Heart left ventricle (tissue), 13 donors: ENCODE data around the gene MYOF.

ENCODE experiments used
- POLR2A ChIP-seq, 2 donors: fragments of 450-650 bp; IDR thresholded peaks; one replicate each; pipeline ENCODE4 v1.6.1; 2017; ENCODE audit warnings: antibody characterized with exemption in 2 of 2, mild to moderate bottlenecking in 2 of 2, moderate library complexity in 2 of 2
- TF ChIP-seq, protein P1 (sequence below), 12 donors: fragments of 200-600 bp; sonication (generic) in 4 of 12; IDR thresholded peaks; one replicate each; pipeline versions ENCODE4 v1.5.0 to v1.8.0; 2018 to 2022; ENCODE audit warnings: antibody characterized with exemption in 12 of 12, mild to moderate bottlenecking in 5 of 12
- donor health status: ischemic (EF 13 %, LVEDD 7.1; RV severe dilation, severe dysfunction).
- donor health status: DM: no; HTN: yes; CAD: no.
- donor health status: DM: no; HTN: no; CAD: no.
- donor health status: ischemic (EF 25% LVEDD 6.9; RV normal size, moderate dysfunction).
- donor health status: ischemic (EF 25% LVEDD 5.7; RV mildly dilated, moderate dysfunction).
- donor health status: ischemic (EF 35%, LVEDD 5.7; RV mildly dilated, moderate dysfunction).
- donor health status: nonischemic (EF 11% LVEDD 7.7; RV severe dilation, severe dysfunction).
- donor health status: DM: yes; HTN: yes; CAD: no.
- donor health status: PGD.
- donor health status: ischemic (EF 29% LVEDD 5.4; RV normal size, mild dysfunction).
- donor health status: nonischemic (EF 23%, LVEDD 6.1; RV moderate dilation, normal function).

- TF ChIP-seq, protein P1, sequence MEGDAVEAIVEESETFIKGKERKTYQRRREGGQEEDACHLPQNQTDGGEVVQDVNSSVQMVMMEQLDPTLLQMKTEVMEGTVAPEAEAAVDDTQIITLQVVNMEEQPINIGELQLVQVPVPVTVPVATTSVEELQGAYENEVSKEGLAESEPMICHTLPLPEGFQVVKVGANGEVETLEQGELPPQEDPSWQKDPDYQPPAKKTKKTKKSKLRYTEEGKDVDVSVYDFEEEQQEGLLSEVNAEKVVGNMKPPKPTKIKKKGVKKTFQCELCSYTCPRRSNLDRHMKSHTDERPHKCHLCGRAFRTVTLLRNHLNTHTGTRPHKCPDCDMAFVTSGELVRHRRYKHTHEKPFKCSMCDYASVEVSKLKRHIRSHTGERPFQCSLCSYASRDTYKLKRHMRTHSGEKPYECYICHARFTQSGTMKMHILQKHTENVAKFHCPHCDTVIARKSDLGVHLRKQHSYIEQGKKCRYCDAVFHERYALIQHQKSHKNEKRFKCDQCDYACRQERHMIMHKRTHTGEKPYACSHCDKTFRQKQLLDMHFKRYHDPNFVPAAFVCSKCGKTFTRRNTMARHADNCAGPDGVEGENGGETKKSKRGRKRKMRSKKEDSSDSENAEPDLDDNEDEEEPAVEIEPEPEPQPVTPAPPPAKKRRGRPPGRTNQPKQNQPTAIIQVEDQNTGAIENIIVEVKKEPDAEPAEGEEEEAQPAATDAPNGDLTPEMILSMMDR (IDR thresholded peaks at IDR 0.05) = no peak
- TF ChIP-seq POLR2A (IDR thresholded peaks at IDR 0.05) = no peak
These were observed 44.8 kb downstream of the MYOF start for GRCh38 chr10:93437086-93437945.
